ENCODE measurements around the gene FFAR3. TPM values are rescaled to one million over a fixed set of nuclear protein-coding genes. Genes with fewer than 3 reads are reported as not detected.

The FFAR3 gene
- total RNA-seq, 5 donors from 2014 or later (not counting 1 experiment from before 2014, with no cell fraction given): 0.47 TPM; not detected in 4

- CTCF ChIA-PET: no interaction called here
- H3K27me3 Mint-ChIP-seq: peaks cover 8 to 13% of the 10 kb centered on the region in 2 donors
- peak within 1 kb of the TSS in 1 of 2 donors; percentile 25 for H3K27ac Mint-ChIP-seq
- no peaks in the 10 kb centered on the region for H3K9me3 Mint-ChIP-seq
- H3K9me3 ChIP-seq: no peaks in the 10 kb centered on the region
- POLR2A ChIA-PET: no interaction called here
- no peak within 1 kb of the TSS for H3K4me3 ChIP-seq (ENCODE audit: control insufficient read depth in 1 of 2, extremely low read depth in 1 of 2, low read length in 1 of 2)
- peaks cover 0 to 46% of the 10 kb centered on the region in 2 experiments for H3K27me3 ChIP-seq (replicated peaks in 1 of 2; ENCODE audit: control insufficient read depth in 2 of 2, extremely low read depth in 1 of 2, insufficient read depth in 2 of 2, low read length in 1 of 2)
- DNase-seq (no peak), ATAC-seq (replicated peaks in 1 of 4) (no peak)
- H3K27ac ChIP-seq (ENCODE audit: low read length): no peak within 1 kb of the TSS
- H3K36me3 ChIP-seq (ENCODE audit: control insufficient read depth in 2 of 2, extremely low read depth in 1 of 2, insufficient read depth in 1 of 2, low read length in 1 of 2): no peaks in the 10 kb centered on the region
- peaks cover 11 to 19% (median 16%) of the 10 kb centered on the region in 3 donors for H3K4me1 Mint-ChIP-seq
- H3K4me3 Mint-ChIP-seq: peak within 1 kb of the TSS in 1 of 3 donors; percentile 65
- H3K4me1 ChIP-seq (ENCODE audit: control insufficient read depth in 1 of 2, extremely low read depth in 1 of 2, insufficient read depth in 2 of 2, low read length in 2 of 2): peaks cover 0 to 10% of the 10 kb centered on the region in 2 experiments
- WGBS (ENCODE audit: insufficient coverage): 49% methylated on average over 4 of the region's 12 CpGs
- no peaks in the 10 kb centered on the region for H3K36me3 Mint-ChIP-seq
Observed at GRCh38 chr19:35328851-35329285, 29.4 kb upstream of the FFAR3 start, which contains the start of gene CD22. Gene CD22, plus strand, starts transcription at chr19:35329187. Its CDS starts 2,854 bp downstream, at chr19:35332041.

- H3K9me3 Mint-ChIP-seq: no peaks in the 10 kb centered on the region
- H3K4me3 Mint-ChIP-seq: peak overlapping the region in 1 of 3 donors; percentile 65
- DNase-seq (no peak), ATAC-seq (replicated peaks in 1 of 4) (no peak)
- no peak overlapping the region for H3K27ac ChIP-seq (ENCODE audit: low read length)
- H3K27me3 Mint-ChIP-seq: peaks cover 8 to 16% of the 10 kb centered on the region in 2 donors
- H3K36me3 Mint-ChIP-seq: no peaks in the 10 kb centered on the region
- ChIA-PET POLR2A (no interaction called here), CTCF (no interaction called here)
- no peaks in the 10 kb centered on the region for H3K36me3 ChIP-seq (ENCODE audit: control insufficient read depth in 2 of 2, extremely low read depth in 1 of 2, insufficient read depth in 1 of 2, low read length in 1 of 2)
- no peaks in the 10 kb centered on the region for H3K9me3 ChIP-seq
- peaks cover 11 to 23% (median 16%) of the 10 kb centered on the region in 3 donors for H3K4me1 Mint-ChIP-seq
- peaks cover 0 to 10% of the 10 kb centered on the region in 2 experiments for H3K4me1 ChIP-seq (ENCODE audit: control insufficient read depth in 1 of 2, extremely low read depth in 1 of 2, insufficient read depth in 2 of 2, low read length in 2 of 2)
- WGBS (ENCODE audit: insufficient coverage): no CpG with 5 or more reads among the region's 4 CpGs
- no peak overlapping the region for H3K27ac Mint-ChIP-seq
- no peak overlapping the region for H3K4me3 ChIP-seq (ENCODE audit: control insufficient read depth in 1 of 2, extremely low read depth in 1 of 2, low read length in 1 of 2)
- peaks cover 0 to 50% of the 10 kb centered on the region in 2 experiments for H3K27me3 ChIP-seq (replicated peaks in 1 of 2; ENCODE audit: control insufficient read depth in 2 of 2, extremely low read depth in 1 of 2, insufficient read depth in 2 of 2, low read length in 1 of 2)
Observed at GRCh38 chr19:35329323-35329722, 28.9 kb upstream of the FFAR3 start.

- Histone ChIP-seq H3K36me3 (ENCODE audit: control insufficient read depth in 2 of 2, extremely low read depth in 1 of 2, insufficient read depth in 1 of 2, low read length in 1 of 2) (no peaks in the 10 kb centered on the region), H3K9me3 (no peaks in the 10 kb centered on the region), H3K27me3 (replicated peaks in 1 of 2; ENCODE audit: control insufficient read depth in 2 of 2, extremely low read depth in 1 of 2, insufficient read depth in 2 of 2, low read length in 1 of 2) (peaks cover 0 to 56% of the 10 kb centered on the region in 2 experiments), H3K4me3 (ENCODE audit: control insufficient read depth in 1 of 2, extremely low read depth in 1 of 2, low read length in 1 of 2) (no peak overlapping the region), H3K27ac (ENCODE audit: low read length) (no peak overlapping the region), H3K4me1 (ENCODE audit: control insufficient read depth in 1 of 2, extremely low read depth in 1 of 2, insufficient read depth in 2 of 2, low read length in 2 of 2) (peaks cover 0 to 10% of the 10 kb centered on the region in 2 experiments)
- Mint-ChIP-seq H3K27me3 (peaks cover 8 to 18% of the 10 kb centered on the region in 2 donors), H3K4me1 (peaks cover 11 to 25% (median 16%) of the 10 kb centered on the region in 3 donors), H3K36me3 (no peaks in the 10 kb centered on the region), H3K4me3 (peak overlapping the region in 1 of 3 donors; percentile 68), H3K27ac (no peak overlapping the region), H3K9me3 (no peaks in the 10 kb centered on the region)
- POLR2A ChIA-PET: no interaction called here
- DNase-seq (no peak), ATAC-seq (replicated peaks in 1 of 4) (no peak)
- WGBS (ENCODE audit: insufficient coverage): 80% methylated on average over 2 of the region's 7 CpGs
- CTCF ChIA-PET: interaction anchor here in 1 of 2 donors (0.6 kb wide), 1 partner anchor 323 kb away, joined by 3 read pairs; no protein-coding TSS in a partner anchor
Observed at GRCh38 chr19:35330475-35330874, 27.8 kb upstream of the FFAR3 start.

GRCh38 chr19:35331551-35332214, 26.6 kb upstream of the FFAR3 start:
- 76% methylated on average over 5 of the region's 14 CpGs for WGBS (ENCODE audit: insufficient coverage)

GRCh38 chr19:35332817-35333216, 25.4 kb upstream of the FFAR3 start:
- peak overlapping the region in 1 of 3 donors; percentile 24 for H3K4me3 Mint-ChIP-seq
- Histone ChIP-seq H3K36me3 (ENCODE audit: control insufficient read depth in 2 of 2, extremely low read depth in 1 of 2, insufficient read depth in 1 of 2, low read length in 1 of 2) (no peaks in the 10 kb centered on the region), H3K4me1 (ENCODE audit: control insufficient read depth in 1 of 2, extremely low read depth in 1 of 2, insufficient read depth in 2 of 2, low read length in 2 of 2) (peaks cover 0 to 10% of the 10 kb centered on the region in 2 experiments), H3K4me3 (ENCODE audit: control insufficient read depth in 1 of 2, extremely low read depth in 1 of 2, low read length in 1 of 2) (no peak overlapping the region), H3K27ac (ENCODE audit: low read length) (no peak overlapping the region), H3K9me3 (no peaks in the 10 kb centered on the region), H3K27me3 (replicated peaks in 1 of 2; ENCODE audit: control insufficient read depth in 2 of 2, extremely low read depth in 1 of 2, insufficient read depth in 2 of 2, low read length in 1 of 2) (peaks cover 0 to 56% of the 10 kb centered on the region in 2 experiments)
- H3K27ac Mint-ChIP-seq: no peak overlapping the region
- WGBS (ENCODE audit: insufficient coverage): 13% methylated on average over 9 of the region's 12 CpGs
- ChIA-PET CTCF (interaction anchor here in 1 of 2 donors (0.6 to 0.9 kb wide), 2 partner anchors 20 to 24 kb away, joined by 3 read pairs; no protein-coding TSS in a partner anchor), POLR2A (no interaction called here)
- H3K27me3 Mint-ChIP-seq: peaks cover 8 to 18% of the 10 kb centered on the region in 2 donors
- H3K36me3 Mint-ChIP-seq: no peaks in the 10 kb centered on the region
- ATAC-seq (replicated peaks in 1 of 4) (peak; percentile 84 to 97 (median 93)), DNase-seq (peak in 17 of 35 experiments; percentile 12 to 55 (median 28))
- H3K4me1 Mint-ChIP-seq: peaks cover 11 to 28% (median 16%) of the 10 kb centered on the region in 3 donors
- no peaks in the 10 kb centered on the region for H3K9me3 Mint-ChIP-seq

More at GRCh38 chr19:35331551-35332214, 26.6 kb upstream of the FFAR3 start:
- H3K9me3 ChIP-seq: no peaks in the 10 kb centered on the region
- H3K4me1 ChIP-seq (ENCODE audit: control insufficient read depth in 1 of 2, extremely low read depth in 1 of 2, insufficient read depth in 2 of 2, low read length in 2 of 2): peaks cover 0 to 10% of the 10 kb centered on the region in 2 experiments
- no peak overlapping the region for H3K4me3 Mint-ChIP-seq
- DNase-seq (no peak), ATAC-seq (replicated peaks in 1 of 4) (no peak)
- H3K4me3 ChIP-seq (ENCODE audit: control insufficient read depth in 1 of 2, extremely low read depth in 1 of 2, low read length in 1 of 2): no peak overlapping the region
- no peak overlapping the region for H3K27ac ChIP-seq (ENCODE audit: low read length)
- H3K36me3 ChIP-seq (ENCODE audit: control insufficient read depth in 2 of 2, extremely low read depth in 1 of 2, insufficient read depth in 1 of 2, low read length in 1 of 2): no peaks in the 10 kb centered on the region
- no peaks in the 10 kb centered on the region for H3K9me3 Mint-ChIP-seq
- H3K36me3 Mint-ChIP-seq: no peaks in the 10 kb centered on the region
- no peak overlapping the region for H3K27ac Mint-ChIP-seq
- ChIA-PET CTCF (interaction anchor here (0.6 to 0.9 kb wide), 3 partner anchors 21 to 42 kb away, joined by 3 to 4 read pairs (median 4); no protein-coding TSS in a partner anchor), POLR2A (no interaction called here)
- peaks cover 8 to 18% of the 10 kb centered on the region in 2 donors for H3K27me3 Mint-ChIP-seq
- H3K27me3 ChIP-seq (replicated peaks in 1 of 2; ENCODE audit: control insufficient read depth in 2 of 2, extremely low read depth in 1 of 2, insufficient read depth in 2 of 2, low read length in 1 of 2): peaks cover 0 to 61% of the 10 kb centered on the region in 2 experiments
- H3K4me1 Mint-ChIP-seq: peaks cover 11 to 25% (median 16%) of the 10 kb centered on the region in 3 donors

- Mint-ChIP-seq H3K4me1 (peaks cover 11 to 25% (median 11%) of the 10 kb centered on the region in 3 donors), H3K36me3 (no peaks in the 10 kb centered on the region), H3K9me3 (no peaks in the 10 kb centered on the region), H3K27ac (no peak overlapping the region), H3K27me3 (peaks cover 8 to 15% of the 10 kb centered on the region in 2 donors), H3K4me3 (no peak overlapping the region)
- Histone ChIP-seq H3K9me3 (no peaks in the 10 kb centered on the region), H3K36me3 (ENCODE audit: control insufficient read depth in 2 of 2, extremely low read depth in 1 of 2, insufficient read depth in 1 of 2, low read length in 1 of 2) (no peaks in the 10 kb centered on the region), H3K27me3 (replicated peaks in 1 of 2; ENCODE audit: control insufficient read depth in 2 of 2, extremely low read depth in 1 of 2, insufficient read depth in 2 of 2, low read length in 1 of 2) (peaks cover 0 to 49% of the 10 kb centered on the region in 2 experiments), H3K4me3 (ENCODE audit: control insufficient read depth in 1 of 2, extremely low read depth in 1 of 2, low read length in 1 of 2) (no peak overlapping the region), H3K4me1 (ENCODE audit: control insufficient read depth in 1 of 2, extremely low read depth in 1 of 2, insufficient read depth in 2 of 2, low read length in 2 of 2) (peaks cover 0 to 10% of the 10 kb centered on the region in 2 experiments), H3K27ac (ENCODE audit: low read length) (no peak overlapping the region)
- POLR2A ChIA-PET: no interaction called here
- CTCF ChIA-PET: no interaction called here
- WGBS (ENCODE audit: insufficient coverage): 97% methylated on average over 8 of the region's 10 CpGs
- no peak for DNase-seq
- ATAC-seq (replicated peaks in 1 of 4): no peak
Observed at GRCh38 chr19:35334144-35334753, 24.0 kb upstream of the FFAR3 start.
